ENCODE measurements around the gene TIMM22.

DNA sequence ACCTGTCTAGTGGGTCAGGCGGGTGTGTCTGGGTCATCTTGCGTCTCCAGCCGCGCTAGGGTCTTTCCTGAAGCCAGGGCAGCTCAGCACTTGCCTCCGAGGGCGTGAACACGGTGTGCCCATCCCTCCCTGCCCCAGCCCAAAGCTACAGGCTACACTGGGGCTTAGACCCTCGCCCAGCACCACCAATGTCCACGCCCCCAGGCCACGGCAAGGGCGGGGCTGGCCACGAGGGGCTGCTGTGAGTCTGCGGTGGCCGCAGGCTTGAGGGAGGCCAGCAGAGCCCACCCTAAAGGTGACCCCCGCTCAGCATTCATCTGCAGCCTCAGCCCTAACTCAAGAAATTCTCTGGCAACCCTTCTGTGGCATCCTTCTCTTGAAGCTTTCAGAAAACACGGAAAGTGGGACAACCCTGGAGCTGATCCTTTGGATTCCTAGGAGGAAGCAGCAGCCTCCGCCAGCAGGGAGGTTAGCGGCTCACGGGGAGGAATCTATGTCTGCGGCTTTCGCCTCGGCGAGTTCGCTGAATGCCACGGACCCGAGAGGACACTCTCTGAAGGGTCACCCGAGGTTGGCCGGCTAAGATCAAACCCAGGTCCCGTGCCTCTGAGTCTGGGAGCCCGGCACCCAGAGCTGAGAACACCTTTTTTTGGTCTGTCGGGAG lies 41.7 kb downstream of the TIMM22 start:
- TF ChIP-seq POLR2A (IDR thresholded peaks at IDR 0.05; ENCODE audit: low read length) (no peak), GATA1 (IDR thresholded peaks at IDR 0.05; ENCODE audit: low read depth, low read length) (no peak)

Measured in erythroblast (primary cell).